ENCODE results near the gene EXOSC10.

- no peak for TF ChIP-seq TEAD4 (IDR thresholded peaks at IDR 0.05)
- TF ChIP-seq REST (IDR thresholded peaks at IDR 0.05; ENCODE audit: low read depth): no peak
- TF ChIP-seq CREB1 (IDR thresholded peaks at IDR 0.05; ENCODE audit: low read depth): no peak
- TF ChIP-seq RAD21 (IDR thresholded peaks at IDR 0.05; ENCODE audit: low read depth): no peak
- no peak for TF ChIP-seq FOXM1 (IDR thresholded peaks at IDR 0.05; ENCODE audit: borderline replicate concordance, low read depth)
- no peak for TF ChIP-seq MAX (IDR thresholded peaks at IDR 0.05)
- no peak for TF ChIP-seq NFIC (IDR thresholded peaks at IDR 0.05)
- TF ChIP-seq EP300 (IDR thresholded peaks at IDR 0.05; ENCODE audit: borderline replicate concordance): no peak
- TF ChIP-seq YY1 (IDR thresholded peaks at IDR 0.05; ENCODE audit: low read depth): no peak
These were observed 30.7 kb upstream of the EXOSC10 start for GRCh38 chr1:11130406-11130805.
